ENCODE data around the gene ATP5F1C.
A peak's percentile ranks its signal among the peaks of the same experiment; 100 is the strongest.
"Not testable (repeated sequence)": the region's sequence is repeated elsewhere in the genome, so short reads cannot be mapped to it uniquely, and the experiment has no call there.

Gene ATP5F1C

GRCh38 chr10:7810443-7810842 lies 22.5 kb downstream of the ATP5F1C start:
- H3K27ac ChIP-seq, result no peak overlapping the region
- no peak for DNase-seq (ENCODE audit: low spot score)
- no peak overlapping the region for H3K4me3 ChIP-seq
- TF ChIP-seq CTCF (IDR thresholded peaks at IDR 0.05), result no peak

GRCh38 chr10:7811000-7811399 lies 23.0 kb downstream of the ATP5F1C start:
- Histone ChIP-seq H3K27ac (no peak overlapping the region), H3K4me3 (no peak overlapping the region)
- TF ChIP-seq CTCF (IDR thresholded peaks at IDR 0.05), result no peak
- DNase-seq (ENCODE audit: low spot score), result no peak

GRCh38 chr10:7811743-7812142 lies 23.8 kb downstream of the ATP5F1C start:
- H3K4me3 ChIP-seq; DNase-seq (ENCODE audit: low spot score); H3K27ac ChIP-seq: not testable (repeated sequence)

- TF ChIP-seq CTCF (IDR thresholded peaks at IDR 0.05), result no peak
- H3K4me3 ChIP-seq, result no peak overlapping the region
- DNase-seq (ENCODE audit: low spot score), result no peak
- H3K27ac ChIP-seq, result no peak overlapping the region
Observed at GRCh38 chr10:7813481-7813880, 25.5 kb downstream of the ATP5F1C start.

GRCh38 chr10:7817576-7817975 lies 29.6 kb downstream of the ATP5F1C start:
- H3K4me3 ChIP-seq, result peak overlapping the region; percentile 100
- no peak for TF ChIP-seq CTCF (IDR thresholded peaks at IDR 0.05)
- H3K27ac ChIP-seq, result no peak overlapping the region

GRCh38 chr10:7817984-7818294 lies 30.0 kb downstream of the ATP5F1C start:
- no peak for TF ChIP-seq CTCF (IDR thresholded peaks at IDR 0.05)
- Histone ChIP-seq H3K4me3 (peak overlapping the region; percentile 100), H3K27ac (peak overlapping the region in 1 of 2 donors; percentile 82)
- DNase-seq (ENCODE audit: low spot score), result no peak

More at GRCh38 chr10:7817576-7817975, 29.6 kb downstream of the ATP5F1C start:
- no peak for DNase-seq (ENCODE audit: low spot score)

GRCh38 chr10:7818295-7819120 lies 30.5 kb downstream of the ATP5F1C start, which contains the start of gene TAF3:
Gene TAF3, plus strand, starts transcription at chr10:7818505. Its CDS starts 205 bp downstream, at chr10:7818710.
- H3K27ac ChIP-seq, result peak within 1 kb of the TSS; percentile 12 to 82
- H3K4me3 ChIP-seq, result peak within 1 kb of the TSS; percentile 100
- peak; percentile 93 for DNase-seq (ENCODE audit: low spot score)
- TF ChIP-seq CTCF (IDR thresholded peaks at IDR 0.05), result no peak

Data from coronary artery (tissue), 2 donors.